HG03565 (cell line): Measurements from ENCODE around the gene TCERG1.
"Not testable (repeated sequence)": the region's sequence is repeated elsewhere in the genome, so short reads cannot be mapped to it uniquely, and the experiment has no call there.

Source experiments
- ATAC-seq: cut with Tn5 transposase; IDR thresholded peaks from one replicate; pipeline ENCODE4 v1.9.1; 2021; ENCODE audit warnings: mild to moderate bottlenecking, moderate library complexity; ENCODE audit not compliant: unreplicated experiment

TCERG1 gene

DNA sequence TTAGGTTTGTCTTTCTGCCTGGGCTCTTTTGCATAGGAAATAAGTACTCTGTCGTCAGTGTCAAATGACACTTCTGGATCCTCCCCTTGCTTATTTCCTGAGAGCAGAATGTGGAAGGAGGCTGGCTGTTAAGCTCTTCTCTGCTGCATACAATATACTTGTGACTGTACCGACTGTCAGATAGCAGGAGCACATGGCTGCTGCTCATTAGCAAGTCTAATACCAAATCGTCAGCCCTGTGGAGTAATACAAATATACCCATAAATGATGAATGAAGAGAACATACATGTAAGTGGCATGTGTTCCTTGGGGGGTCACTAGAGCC lies 69.0 kb downstream of the TCERG1 start, which contains the start of gene GPR151:
Gene GPR151, minus strand, starts transcription at position 40 of the 325 bp plus-strand sequence. CDS start 77 bp downstream, outside the sequence.
- no peak for ATAC-seq

DNA sequence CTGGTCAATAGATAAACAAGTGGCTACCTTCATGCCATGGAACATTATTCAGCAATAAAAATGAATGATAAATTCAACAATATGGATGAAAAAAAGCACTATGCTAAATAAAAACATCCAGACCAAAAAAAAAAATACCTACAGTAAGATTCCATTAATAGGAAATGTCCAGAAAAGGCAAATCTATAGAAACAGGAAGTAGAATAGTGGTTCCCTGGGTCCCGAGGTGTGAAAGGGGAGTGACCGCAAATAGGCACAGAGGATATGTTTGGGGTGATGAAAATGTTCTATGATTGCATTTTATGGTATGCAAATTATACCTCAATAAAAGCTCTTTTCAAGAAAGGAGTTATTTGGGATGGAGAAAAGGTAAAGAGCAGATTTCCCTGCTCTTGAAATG lies 72.4 kb downstream of the TCERG1 start:
- ATAC-seq: no peak

DNA sequence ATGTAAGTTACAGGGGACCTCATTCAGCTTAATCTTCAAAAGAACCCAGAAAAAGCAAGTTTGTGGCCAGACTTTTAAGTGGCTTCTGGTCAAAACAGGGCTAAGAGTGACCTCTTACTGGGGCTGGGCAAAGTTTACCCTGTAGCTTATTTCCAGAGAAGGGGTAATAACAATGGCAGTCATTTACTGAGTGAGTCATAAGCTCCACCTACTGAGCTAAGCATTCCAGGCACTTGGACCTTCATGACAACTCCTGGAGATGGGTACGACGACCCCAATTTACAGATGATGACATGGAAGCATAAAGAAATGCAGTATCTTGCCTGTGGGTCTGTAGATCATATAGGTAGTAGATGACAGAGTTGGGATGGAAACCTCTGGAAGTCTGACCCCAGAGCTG lies 73.6 kb downstream of the TCERG1 start:
- no peak for ATAC-seq

DNA sequence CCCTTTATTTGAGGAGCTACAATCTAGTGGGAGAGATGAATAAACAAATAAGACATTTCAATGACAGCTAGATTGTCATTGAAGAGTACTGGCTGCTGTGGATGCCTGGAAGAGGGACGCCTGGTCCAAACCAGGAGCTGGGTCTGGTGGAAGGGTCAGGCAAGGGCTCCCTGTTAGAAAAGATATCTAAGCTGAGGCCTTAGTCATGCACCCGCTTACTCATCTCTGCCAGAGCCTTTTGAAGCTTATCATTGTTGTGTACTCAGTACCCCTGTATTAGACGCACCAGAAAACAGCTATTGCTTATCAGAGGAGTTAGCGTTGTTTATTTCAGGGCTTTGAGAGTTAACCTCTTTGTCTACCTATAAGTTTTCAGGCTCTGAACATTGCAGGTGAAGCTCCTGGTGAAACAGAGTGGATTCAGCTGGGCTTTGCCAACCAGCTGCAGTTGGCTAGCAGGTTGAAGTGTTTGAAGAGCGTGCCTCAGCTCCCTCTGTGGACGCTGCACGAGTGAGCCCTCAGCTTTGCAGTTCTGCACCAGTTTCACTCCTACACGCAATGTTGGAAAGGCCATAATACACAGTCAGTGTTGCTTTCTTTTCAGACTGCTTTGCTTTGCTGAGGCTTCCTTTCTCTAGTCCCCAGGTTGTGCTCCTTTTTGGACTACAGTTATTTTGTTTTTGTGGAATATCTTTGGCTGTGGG lies 74.4 kb downstream of the TCERG1 start:
- ATAC-seq: no peak

DNA sequence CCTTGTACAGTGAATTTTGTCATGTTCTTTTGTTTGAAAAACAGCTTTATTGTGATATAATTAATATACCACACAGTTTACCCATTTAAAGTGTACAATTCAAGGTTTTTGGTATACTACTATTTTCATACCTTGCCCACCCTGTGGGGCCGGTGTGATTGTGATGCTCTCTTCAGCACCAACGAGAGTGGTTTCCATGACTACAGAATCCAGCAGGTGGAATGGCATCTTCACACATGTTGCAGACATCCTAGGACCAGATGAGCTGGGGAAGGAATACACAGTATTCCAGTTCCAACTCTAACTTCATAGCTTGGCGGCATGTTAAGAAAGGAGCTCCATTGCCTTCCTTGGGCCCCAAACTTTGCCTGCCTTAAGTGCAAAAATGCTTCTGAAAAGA lies 76.6 kb downstream of the TCERG1 start:
- no peak for ATAC-seq

DNA sequence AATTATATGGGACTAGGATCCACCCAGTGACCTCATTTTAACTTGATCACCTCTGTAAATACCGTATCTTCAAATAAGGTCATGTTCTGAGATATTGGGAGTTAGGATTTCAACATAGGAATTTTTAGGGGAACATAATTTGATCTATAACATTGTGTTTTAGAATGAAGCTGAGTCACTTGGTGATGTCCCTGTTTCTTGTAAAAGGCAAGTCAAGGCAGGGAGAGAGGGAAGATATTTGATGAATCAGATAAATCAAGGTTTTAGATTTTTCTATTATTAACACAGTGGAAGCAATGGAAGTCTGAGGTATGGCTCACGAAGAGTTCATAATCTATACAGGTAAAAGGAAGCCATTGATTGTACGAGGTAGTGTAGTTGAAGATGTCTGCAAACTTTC lies 80.7 kb downstream of the TCERG1 start:
- ATAC-seq: no peak

DNA sequence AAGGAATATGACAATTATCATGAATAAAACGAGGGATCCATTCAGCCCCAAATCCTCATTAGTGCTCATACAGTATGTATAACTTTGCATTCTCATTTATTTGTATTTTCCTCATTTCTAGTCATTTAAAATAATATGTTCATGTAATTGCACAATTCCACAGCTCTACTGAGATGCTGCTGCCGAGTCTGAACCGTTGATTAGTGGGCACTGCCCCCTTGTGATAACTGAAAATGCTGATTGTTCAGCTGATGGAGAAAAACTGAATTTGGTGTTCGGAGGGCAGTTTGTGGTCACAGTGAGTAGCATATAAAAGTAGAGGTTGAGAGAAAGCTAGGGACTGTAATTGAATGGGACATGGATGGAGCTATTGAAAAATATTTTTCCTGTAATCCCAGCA lies 81.1 kb downstream of the TCERG1 start:
- ATAC-seq: no peak

DNA sequence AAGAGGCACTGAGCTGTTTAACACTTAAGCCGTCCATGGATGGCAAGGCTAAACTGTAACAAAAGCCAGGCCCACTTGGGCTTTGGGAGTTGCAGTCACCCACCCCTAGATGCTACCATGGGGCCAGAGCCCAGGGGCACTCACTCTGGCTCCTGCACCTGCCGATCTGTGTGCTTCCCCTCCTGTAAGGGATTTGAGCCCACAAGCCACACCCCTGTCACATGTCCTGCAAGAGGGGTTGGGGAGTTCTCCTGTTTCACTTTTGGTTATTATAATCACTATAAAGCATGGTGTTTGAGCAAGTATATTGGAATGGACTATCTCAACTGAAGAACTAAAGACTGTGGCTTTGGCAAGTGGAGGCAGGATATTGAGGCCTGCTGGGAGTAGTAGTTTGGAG lies 82.9 kb downstream of the TCERG1 start:
- ATAC-seq: no peak

DNA sequence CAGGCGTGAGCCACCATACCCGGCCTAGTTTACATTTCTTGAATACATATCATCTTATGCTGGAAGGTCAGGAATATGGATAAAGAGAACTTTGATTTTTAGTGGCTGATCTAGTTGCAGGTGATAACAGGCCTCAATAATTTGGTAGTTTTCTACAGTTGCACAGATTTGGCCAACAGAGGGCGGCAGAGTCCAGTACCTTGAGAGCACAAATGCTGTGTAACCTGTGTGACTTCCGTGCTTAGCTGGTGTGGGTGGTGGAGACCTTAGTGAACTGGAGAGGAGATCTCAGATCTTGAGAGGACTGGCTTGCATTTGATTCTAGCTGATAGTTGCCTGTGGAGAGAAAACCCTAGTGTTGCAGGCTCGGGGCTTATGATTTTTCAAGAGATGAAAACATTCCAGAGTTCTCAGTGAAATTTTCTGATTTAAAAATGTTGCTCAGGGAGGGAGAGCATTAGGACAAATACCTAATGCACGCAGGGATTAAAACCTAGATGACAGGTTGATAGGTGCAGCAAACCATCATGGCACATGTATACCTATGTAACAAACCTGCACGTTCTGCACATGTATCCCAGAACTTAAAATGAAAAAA lies 86.2 kb downstream of the TCERG1 start:
- peak; percentile 99 for ATAC-seq

DNA sequence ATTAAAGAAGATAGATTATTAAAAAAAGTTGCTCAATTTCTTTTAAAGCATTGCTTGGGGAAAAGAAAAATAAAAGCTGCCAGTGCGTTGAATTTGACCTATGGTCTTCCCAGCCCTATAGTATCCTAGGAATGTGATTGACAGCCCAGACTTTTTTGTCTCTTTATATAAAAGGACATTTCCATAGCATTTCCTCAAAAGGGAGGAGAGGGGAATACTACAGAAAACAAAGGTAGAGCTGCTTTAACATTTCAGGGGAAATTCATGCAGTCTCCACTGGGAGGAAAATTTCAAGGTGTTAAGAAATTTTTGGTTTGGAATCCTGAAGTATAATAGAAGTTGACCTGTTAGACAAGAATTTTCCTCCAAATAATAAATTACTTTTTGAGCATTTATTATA lies 86.7 kb downstream of the TCERG1 start:
- no peak for ATAC-seq

DNA sequence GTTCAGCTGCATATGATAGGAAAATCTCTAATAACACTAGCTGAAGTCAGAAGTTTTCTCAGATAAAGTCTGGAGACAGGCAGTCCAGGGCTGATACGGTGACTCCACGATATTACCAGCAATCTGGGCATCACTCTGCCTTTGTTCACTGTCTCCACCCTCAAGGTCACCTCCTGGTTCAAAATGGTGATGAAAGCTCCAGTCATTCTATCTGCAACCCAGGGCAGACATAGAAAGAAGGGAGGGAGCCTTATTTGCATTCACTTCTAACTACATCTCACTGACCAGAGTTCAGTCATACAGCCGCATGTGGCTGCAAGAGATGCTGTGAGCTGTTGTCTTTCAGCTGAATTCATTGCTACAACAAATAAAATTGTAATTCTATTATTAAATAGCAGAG lies 91.3 kb downstream of the TCERG1 start:
- no peak for ATAC-seq

DNA sequence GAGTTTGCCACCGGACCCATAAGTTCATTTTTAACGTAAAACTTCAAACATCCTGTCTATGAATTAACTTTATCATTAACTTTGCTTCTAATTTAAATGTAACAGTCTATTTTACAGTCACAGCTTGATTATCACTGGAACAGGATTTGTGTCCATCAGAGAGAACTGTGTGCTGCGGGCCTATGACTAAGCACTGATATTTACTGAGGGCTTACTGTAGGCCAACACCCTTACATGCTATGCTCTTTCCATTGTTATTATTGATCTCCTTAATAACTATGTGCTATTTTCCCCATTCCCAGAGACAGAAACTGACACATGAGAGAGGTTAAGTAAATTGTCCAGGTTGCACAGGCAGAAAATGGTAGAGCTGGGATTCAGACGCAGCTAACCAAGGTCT lies 92.8 kb downstream of the TCERG1 start:
- ATAC-seq: no peak

DNA sequence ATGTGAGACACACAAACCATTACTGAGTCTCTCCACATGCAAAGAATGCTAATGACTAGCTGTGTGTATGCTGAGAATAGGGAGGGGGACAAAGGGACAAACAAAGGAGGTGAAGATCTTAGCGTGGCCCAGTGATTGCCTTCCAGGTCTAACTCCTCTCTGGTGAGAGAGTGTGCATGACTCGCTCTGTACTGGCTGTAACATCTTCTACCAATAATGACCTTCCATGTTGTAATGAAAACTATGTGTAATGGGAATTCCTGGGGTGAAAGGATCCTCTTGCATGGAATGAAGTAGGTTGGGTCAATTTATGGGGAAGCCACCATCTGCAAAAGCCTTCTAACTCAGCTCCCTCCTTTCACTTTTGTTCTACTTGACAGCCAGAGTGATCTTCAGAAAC lies 93.3 kb downstream of the TCERG1 start:
- ATAC-seq: no peak

DNA sequence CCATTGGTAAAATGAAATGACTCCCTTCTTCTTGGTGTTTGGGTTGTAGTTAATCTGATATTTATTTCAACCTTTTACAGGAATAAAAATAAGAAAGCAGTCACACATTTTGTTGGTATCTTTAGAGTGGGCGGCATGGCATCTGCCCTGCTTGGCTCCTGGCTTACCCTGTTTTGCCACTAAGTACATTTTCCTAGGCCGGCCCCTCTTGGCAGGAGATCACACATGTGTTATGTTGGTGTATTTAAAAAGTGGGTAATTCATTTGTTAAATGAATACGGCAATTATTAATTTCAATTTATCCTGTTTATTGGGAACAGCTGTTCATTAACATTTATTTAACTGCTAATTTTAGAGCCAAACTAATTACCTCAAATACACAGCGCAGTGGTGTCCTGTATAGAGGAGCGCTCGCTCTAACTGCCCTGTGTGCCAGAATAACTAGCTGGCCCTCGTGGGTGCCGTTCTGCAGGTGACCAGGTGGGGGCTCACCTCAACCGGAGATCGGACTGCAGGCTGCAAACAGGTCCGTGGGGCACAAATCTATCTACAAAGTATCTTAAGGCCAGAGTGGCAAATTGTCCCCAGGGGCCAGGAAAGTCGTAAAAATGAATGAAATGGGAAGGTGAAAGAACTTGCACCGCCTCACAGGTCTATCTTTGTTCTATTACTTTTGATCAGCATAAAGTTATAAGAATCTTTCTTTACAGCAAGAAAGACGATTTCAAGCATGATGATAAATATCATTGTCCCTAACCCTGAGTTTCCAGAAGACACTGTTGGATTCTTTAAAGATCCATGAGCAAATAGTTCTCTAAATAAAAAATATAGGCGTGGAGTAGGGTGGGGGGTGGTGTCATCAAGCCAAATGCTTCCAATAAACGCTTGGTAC lies 95.1 kb downstream of the TCERG1 start:
- peak; percentile 98 for ATAC-seq

DNA sequence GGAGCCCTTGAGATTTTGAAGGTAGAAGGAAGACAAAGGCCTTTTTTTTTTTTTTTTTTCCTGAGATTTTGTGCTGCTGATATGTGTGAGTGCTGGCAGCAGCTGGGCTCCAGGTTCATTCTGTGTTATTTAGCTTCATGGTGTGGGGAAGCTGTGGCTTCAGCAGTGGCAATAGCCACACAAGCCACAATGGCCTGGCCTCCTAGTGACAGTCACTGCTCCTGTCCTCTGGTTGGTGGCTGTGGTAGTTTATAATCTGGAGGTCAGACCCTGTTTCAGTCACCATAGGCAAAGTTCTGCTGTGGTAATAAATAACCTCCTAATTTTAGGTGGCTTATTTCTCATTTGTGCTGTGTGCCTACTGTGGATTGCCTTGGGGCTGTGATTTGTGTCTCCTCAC lies 97.1 kb downstream of the TCERG1 start:
- ATAC-seq: no peak

DNA sequence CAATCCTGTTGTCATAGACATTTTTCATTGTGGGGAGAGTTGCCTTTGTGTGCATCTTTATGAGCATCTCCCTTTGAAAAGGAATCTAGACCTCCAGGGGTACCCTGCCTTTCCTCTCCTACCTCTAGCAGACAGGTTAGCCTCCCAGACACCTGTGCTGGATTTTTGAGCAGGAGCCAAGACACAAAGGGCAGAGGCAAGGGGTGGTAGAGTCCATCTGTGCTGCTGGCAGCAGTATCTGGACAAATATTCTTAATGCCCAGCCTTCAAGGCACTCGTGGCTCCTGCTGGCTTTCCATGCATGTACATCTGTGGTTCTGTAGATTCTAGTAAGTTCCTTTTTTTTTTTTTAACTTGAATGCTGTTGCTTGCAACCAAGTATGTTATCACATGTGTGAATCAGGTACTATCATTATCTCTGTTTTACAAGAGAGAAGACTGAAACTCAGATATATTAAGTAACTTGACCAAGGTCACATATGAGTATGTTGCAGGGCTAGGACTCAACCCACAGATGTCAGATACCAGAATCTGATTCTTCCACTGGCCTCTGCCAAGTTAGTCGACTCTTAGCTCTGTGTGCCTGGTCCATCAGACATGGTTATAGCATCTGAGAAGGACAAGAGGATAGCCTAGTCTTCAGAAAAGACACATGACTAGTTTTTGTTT lies 101.8 kb downstream of the TCERG1 start:
- ATAC-seq: peak; percentile 82

DNA sequence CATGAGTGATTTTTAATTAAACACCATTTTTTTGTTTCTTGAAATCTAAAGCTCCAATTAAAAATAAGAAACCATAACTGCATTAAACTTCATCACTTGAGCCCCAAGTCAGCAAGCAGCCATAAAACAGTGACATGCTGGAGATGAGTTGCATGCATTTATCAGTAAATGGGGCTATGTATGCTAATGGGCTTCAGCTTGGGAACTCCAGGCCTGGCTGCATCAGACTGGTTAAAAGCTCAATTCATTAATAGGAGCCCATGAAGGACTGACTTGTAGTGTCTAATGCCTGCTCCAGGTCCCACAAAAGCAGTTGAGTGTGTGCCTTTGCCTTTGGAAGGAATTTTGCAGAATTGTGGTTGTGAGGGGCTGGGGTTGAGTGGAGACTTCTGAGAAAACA lies 102.5 kb downstream of the TCERG1 start:
- ATAC-seq: no peak

DNA sequence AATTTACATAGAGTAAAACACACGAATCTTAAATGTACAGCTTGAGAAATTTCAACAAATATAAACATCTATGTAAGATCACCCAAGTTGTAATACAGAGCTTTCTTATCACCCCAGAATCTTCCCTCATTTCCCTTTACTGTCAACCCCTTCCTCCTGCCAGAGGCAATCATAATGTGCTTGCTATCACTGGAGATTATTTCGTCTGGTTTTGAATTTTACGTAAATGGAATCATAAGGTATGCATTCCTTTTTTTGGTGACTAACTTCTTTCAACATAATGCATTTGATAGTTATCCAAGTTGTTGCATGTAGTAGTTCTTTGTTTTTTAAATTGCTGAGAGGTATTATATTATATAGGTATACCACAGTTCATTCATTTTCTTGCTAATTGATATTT lies 106.3 kb downstream of the TCERG1 start:
- no peak for ATAC-seq

DNA sequence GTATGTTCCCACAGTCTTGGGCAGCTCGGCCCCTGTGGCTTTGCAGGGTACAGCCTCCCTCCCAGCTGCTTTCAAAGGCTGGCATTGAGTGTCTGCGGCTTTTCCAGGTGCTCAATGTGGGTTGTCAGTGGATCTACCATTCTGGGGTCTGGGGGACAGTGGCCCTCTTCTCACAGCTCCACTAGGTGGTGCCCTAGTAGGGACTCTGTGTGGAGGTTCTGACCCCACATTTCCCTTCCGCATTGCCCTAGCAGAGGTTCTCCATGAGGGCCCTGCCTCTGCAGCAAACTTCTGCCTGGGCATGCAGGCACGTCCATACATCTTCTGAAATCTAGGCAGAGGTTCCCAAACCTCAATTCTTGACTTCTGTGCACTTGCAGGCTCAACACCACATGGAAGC lies 109.8 kb downstream of the TCERG1 start:
- ATAC-seq: not testable (repeated sequence)

DNA sequence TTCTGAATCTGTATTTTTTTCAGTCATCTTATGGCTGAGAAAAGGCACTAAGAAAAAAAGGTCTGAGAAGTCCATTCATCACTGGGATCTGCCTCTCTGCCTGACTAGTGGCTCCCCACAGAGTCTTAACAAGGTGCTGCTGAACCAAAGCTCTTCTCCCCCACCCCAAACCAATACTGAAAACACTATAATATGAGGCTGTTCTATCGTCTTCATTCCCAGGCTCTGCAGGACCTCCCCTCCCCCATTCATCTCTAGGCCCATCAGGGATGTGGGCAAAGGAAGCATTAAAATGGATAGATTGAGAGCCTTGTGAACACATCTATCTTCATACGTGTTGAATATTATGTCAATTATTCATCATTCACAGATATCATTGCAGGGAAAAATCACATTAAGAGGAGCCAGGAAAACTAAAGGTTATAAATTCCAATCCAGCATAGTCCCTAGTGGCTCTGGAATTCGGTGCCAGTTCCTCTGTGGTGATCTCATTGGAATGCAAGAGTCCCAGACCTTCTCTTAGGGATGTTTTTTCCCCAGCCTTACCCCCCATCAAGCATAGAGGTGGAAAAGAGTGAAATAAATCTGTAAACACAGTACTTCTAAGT lies 113.2 kb downstream of the TCERG1 start:
- ATAC-seq: no peak
